ENCODE measurements around the gene MYH4.

DNA sequence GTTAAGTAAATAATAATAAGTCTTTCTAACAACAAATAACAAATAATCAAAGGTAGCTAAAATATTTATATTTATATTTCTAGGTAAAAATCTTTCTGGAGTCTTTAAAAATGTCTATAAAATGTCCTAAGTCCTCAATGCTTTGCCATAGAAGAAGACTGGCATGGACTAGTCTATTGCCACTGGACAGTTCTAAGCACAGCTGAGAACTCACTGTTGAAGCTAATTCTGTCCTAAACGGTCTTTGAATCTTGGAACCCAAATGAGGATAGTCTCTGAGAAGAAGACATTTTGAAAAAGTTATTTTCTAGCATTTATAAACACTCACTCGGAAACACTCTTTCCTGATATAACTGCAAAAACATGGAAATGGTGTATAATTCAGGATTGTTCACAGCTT lies 48.1 kb downstream of the MYH4 start:
- TF ChIP-seq POLR2A (IDR thresholded peaks at IDR 0.05; ENCODE audit: borderline replicate concordance, extremely low read depth, insufficient read depth, insufficient read length), result no peak
- TF ChIP-seq, protein P1, sequence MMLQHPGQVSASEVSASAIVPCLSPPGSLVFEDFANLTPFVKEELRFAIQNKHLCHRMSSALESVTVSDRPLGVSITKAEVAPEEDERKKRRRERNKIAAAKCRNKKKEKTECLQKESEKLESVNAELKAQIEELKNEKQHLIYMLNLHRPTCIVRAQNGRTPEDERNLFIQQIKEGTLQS (IDR thresholded peaks at IDR 0.05), result no peak
- TF ChIP-seq RAD21 (IDR thresholded peaks at IDR 0.05; ENCODE audit: low read depth), result no peak
- TF ChIP-seq POLR2AphosphoS5 (IDR thresholded peaks at IDR 0.05; ENCODE audit: low read depth, low read length), result no peak
- TF ChIP-seq, protein P2, sequence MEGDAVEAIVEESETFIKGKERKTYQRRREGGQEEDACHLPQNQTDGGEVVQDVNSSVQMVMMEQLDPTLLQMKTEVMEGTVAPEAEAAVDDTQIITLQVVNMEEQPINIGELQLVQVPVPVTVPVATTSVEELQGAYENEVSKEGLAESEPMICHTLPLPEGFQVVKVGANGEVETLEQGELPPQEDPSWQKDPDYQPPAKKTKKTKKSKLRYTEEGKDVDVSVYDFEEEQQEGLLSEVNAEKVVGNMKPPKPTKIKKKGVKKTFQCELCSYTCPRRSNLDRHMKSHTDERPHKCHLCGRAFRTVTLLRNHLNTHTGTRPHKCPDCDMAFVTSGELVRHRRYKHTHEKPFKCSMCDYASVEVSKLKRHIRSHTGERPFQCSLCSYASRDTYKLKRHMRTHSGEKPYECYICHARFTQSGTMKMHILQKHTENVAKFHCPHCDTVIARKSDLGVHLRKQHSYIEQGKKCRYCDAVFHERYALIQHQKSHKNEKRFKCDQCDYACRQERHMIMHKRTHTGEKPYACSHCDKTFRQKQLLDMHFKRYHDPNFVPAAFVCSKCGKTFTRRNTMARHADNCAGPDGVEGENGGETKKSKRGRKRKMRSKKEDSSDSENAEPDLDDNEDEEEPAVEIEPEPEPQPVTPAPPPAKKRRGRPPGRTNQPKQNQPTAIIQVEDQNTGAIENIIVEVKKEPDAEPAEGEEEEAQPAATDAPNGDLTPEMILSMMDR (IDR thresholded peaks at IDR 0.05 in 2 of 3, conservative IDR thresholded peaks at IDR 0.05 in 1 of 3; ENCODE audit: borderline replicate concordance in 1 of 3, insufficient read depth in 1 of 3, low read depth in 2 of 3, low read length in 2 of 3), result no peak
- TF ChIP-seq EZH2 (IDR thresholded peaks at IDR 0.05), result no peak
- TF ChIP-seq, protein P3, sequence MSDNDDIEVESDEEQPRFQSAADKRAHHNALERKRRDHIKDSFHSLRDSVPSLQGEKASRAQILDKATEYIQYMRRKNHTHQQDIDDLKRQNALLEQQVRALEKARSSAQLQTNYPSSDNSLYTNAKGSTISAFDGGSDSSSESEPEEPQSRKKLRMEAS (IDR thresholded peaks at IDR 0.05), result no peak
- no peak for TF ChIP-seq TCF7L2 (IDR thresholded peaks at IDR 0.05; ENCODE audit: borderline replicate concordance, extremely low read depth, insufficient read depth, insufficient read length)
